SIG-M5 treated with dmso at 0.1 percent for 504 hours (cell line): Measurements from ENCODE around the gene WDR7.
A peak's percentile ranks its signal among the peaks of the same experiment; 100 is the strongest.

Source experiments
- DNase-seq: peaks from one replicate; lab custom pipeline; 2025; ENCODE audit not compliant: unreplicated experiment; lab: John Stamatoyannopoulos, UW

The WDR7 gene

GRCh38 chr18:56983275-56983992 lies 332.3 kb downstream of the WDR7 start:
- DNase-seq, result no peak

- no peak for DNase-seq
Observed at GRCh38 chr18:56984731-56985130, 333.6 kb downstream of the WDR7 start.

GRCh38 chr18:56986829-56987228 lies 335.7 kb downstream of the WDR7 start:
- no peak for DNase-seq

GRCh38 chr18:56987236-56987635 lies 336.1 kb downstream of the WDR7 start:
- no peak for DNase-seq

GRCh38 chr18:56988022-56988421 lies 336.9 kb downstream of the WDR7 start:
- no peak for DNase-seq

GRCh38 chr18:56990678-56991077 lies 339.5 kb downstream of the WDR7 start:
- no peak for DNase-seq

GRCh38 chr18:56992777-56993176 lies 341.6 kb downstream of the WDR7 start:
- no peak for DNase-seq

GRCh38 chr18:56995579-56996188 lies 344.5 kb downstream of the WDR7 start:
- no peak for DNase-seq

- no peak for DNase-seq
Observed at GRCh38 chr18:56997200-56997599, 346.0 kb downstream of the WDR7 start.

- DNase-seq, result no peak
Observed at GRCh38 chr18:56999823-57000222, 348.7 kb downstream of the WDR7 start.

- DNase-seq, result no peak
Observed at GRCh38 chr18:57002627-57003026, 351.5 kb downstream of the WDR7 start.

- no peak for DNase-seq
Observed at GRCh38 chr18:57003342-57003741, 352.2 kb downstream of the WDR7 start.

- peak; percentile 64 for DNase-seq
Observed at GRCh38 chr18:57004366-57005121, 353.4 kb downstream of the WDR7 start.

GRCh38 chr18:57008001-57008686 lies 357.0 kb downstream of the WDR7 start:
- DNase-seq, result peak; percentile 15

GRCh38 chr18:57009844-57010243 lies 358.7 kb downstream of the WDR7 start:
- DNase-seq, result no peak

- DNase-seq, result no peak
Observed at GRCh38 chr18:57014772-57015413, 363.7 kb downstream of the WDR7 start.

- DNase-seq, result no peak
Observed at GRCh38 chr18:57015451-57015850, 364.3 kb downstream of the WDR7 start.

GRCh38 chr18:57018845-57019244 lies 367.7 kb downstream of the WDR7 start:
- no peak for DNase-seq

- DNase-seq, result no peak
Observed at GRCh38 chr18:57022716-57023115, 371.6 kb downstream of the WDR7 start.

GRCh38 chr18:57023275-57023882 lies 372.2 kb downstream of the WDR7 start:
- DNase-seq, result no peak

- DNase-seq, result no peak
Observed at GRCh38 chr18:57025540-57025939, 374.4 kb downstream of the WDR7 start.
